Measurements from ENCODE around the gene CPXCR1.

DNA sequence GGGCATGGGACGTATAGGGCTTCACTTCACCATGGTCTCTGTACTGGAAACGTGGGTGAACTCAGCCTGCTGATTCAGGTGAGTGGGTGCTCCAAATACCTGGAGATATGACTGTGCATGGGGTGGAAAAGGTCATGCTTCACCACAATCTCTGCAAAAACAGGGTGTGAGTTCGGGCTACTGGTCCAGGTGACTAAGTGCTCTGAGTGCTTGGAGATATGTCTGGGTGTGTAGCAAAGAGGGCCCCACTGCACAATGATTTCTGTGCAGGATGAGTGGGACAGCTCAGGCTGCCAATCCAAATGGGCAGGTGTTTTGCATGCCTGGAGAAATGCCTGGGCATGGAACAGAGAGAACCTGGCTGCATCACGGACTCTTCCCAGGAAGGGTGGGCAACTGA, 11.2 kb upstream of the CPXCR1 start:
- TF ChIP-seq, protein P1, sequence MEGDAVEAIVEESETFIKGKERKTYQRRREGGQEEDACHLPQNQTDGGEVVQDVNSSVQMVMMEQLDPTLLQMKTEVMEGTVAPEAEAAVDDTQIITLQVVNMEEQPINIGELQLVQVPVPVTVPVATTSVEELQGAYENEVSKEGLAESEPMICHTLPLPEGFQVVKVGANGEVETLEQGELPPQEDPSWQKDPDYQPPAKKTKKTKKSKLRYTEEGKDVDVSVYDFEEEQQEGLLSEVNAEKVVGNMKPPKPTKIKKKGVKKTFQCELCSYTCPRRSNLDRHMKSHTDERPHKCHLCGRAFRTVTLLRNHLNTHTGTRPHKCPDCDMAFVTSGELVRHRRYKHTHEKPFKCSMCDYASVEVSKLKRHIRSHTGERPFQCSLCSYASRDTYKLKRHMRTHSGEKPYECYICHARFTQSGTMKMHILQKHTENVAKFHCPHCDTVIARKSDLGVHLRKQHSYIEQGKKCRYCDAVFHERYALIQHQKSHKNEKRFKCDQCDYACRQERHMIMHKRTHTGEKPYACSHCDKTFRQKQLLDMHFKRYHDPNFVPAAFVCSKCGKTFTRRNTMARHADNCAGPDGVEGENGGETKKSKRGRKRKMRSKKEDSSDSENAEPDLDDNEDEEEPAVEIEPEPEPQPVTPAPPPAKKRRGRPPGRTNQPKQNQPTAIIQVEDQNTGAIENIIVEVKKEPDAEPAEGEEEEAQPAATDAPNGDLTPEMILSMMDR (IDR thresholded peaks at IDR 0.05; ENCODE audit: low read depth, low read length), result no peak
- TF ChIP-seq POLR2A (IDR thresholded peaks at IDR 0.05; ENCODE audit: extremely low read depth, insufficient read length) (no peak), MYC (IDR thresholded peaks at IDR 0.05; ENCODE audit: low read depth, low read length) (no peak)
- TF ChIP-seq, protein P2, sequence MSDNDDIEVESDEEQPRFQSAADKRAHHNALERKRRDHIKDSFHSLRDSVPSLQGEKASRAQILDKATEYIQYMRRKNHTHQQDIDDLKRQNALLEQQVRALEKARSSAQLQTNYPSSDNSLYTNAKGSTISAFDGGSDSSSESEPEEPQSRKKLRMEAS (IDR thresholded peaks at IDR 0.05; ENCODE audit: low read depth, low read length), result no peak

Data from NB4 (cell line).